Measurements from ENCODE around the gene ZNF433. TPM values are rescaled to one million over a fixed set of nuclear protein-coding genes. Genes with fewer than 3 reads are reported as not detected.
A peak's percentile ranks its signal among the peaks of the same experiment; 100 is the strongest.

The ZNF433 gene
- total and polyA plus RNA-seq, 8 donors: 4.4 to 20.6 (median 15.5) TPM

GRCh38 chr19:11970174-11970573, 65.3 kb downstream of the ZNF433 start:
- Histone ChIP-seq H3K27ac (no peak overlapping the region), H3K4me1 (peaks cover 0 to 24% of the 10 kb centered on the region in 2 donors), H3K27me3 (no peaks in the 10 kb centered on the region), H3K4me3 (no peak overlapping the region), H3K9me3 (peaks cover 0 to 6% of the 10 kb centered on the region in 2 donors), H3K36me3 (no peaks in the 10 kb centered on the region)
- intact Hi-C loops (cut with DNase I): no loop called here
- DNase-seq (no peak), ATAC-seq (no peak)
- no peak for TF ChIP-seq CTCF (IDR thresholded peaks at IDR 0.05)

GRCh38 chr19:11964858-11965645, 70.4 kb downstream of the ZNF433 start, which contains the start of gene ZNF763:
ZNF763 (plus strand) TSS chr19:11965040; CDS start chr19:11965209, 169 bp downstream.
- intact Hi-C loops (cut with DNase I): no loop called here
- ATAC-seq: peak; percentile 99
- peaks cover 0 to 27% of the 10 kb centered on the region in 2 donors for H3K4me1 ChIP-seq
- H3K36me3 ChIP-seq: no peaks in the 10 kb centered on the region
- H3K9me3 ChIP-seq: no peaks in the 10 kb centered on the region
- H3K27ac ChIP-seq: peak within 1 kb of the TSS; percentile 97
- H3K4me3 ChIP-seq: peak within 1 kb of the TSS; percentile 71 to 80
- DNase-seq: peak; percentile 92 to 96 (median 94)
- H3K27me3 ChIP-seq: no peaks in the 10 kb centered on the region
- peak in 1 of 2 donors; percentile 11 for TF ChIP-seq CTCF (IDR thresholded peaks at IDR 0.05)

Other genes with a start within 250 kb of the ZNF433 start
- 1 to 10 TPM; 2.0 to 4.1 TPM for gene ZNF491, start 237.2 kb downstream of the ZNF433 start, total RNA-seq
- 10 to 100 TPM in 1 of 6 donors, 1 to 10 TPM in 5; 8.5 to 10.2 (median 9.1) TPM for gene ZNF491, start 237.2 kb downstream of the ZNF433 start, polyA plus RNA-seq (ENCODE audit: insufficient read length in 6 of 6)
- gene ZNF440, start 221.4 kb downstream of the ZNF433 start, total RNA-seq: 10 to 100 TPM; 12.6 to 18.0 TPM
- gene ZNF440, start 221.4 kb downstream of the ZNF433 start, polyA plus RNA-seq (ENCODE audit: insufficient read length in 6 of 6): 10 to 100 TPM; 19.4 to 26.4 (median 22.1) TPM
- 10 to 100 TPM in 1 of 2 donors, 1 to 10 TPM in 1; 7.6 to 10.7 TPM for gene ZNF439, start 187.0 kb downstream of the ZNF433 start, total RNA-seq
- gene ZNF439, start 187.0 kb downstream of the ZNF433 start, polyA plus RNA-seq (ENCODE audit: insufficient read length in 6 of 6): 10 to 100 TPM; 17.3 to 20.8 (median 20.1) TPM
- 10 to 100 TPM; 11.2 to 14.6 TPM for gene ZNF69, start 147.9 kb downstream of the ZNF433 start, total RNA-seq
- gene ZNF69, start 147.9 kb downstream of the ZNF433 start, polyA plus RNA-seq (ENCODE audit: insufficient read length in 6 of 6): 10 to 100 TPM; 14.6 to 25.0 (median 18.5) TPM
- gene ZNF700, start 110.6 kb downstream of the ZNF433 start, total RNA-seq: 10 to 100 TPM in 1 of 2 donors, 1 to 10 TPM in 1; 9.9 to 14.6 TPM
- 10 to 100 TPM; 17.9 to 23.9 (median 21.3) TPM for gene ZNF700, start 110.6 kb downstream of the ZNF433 start, polyA plus RNA-seq (ENCODE audit: insufficient read length in 6 of 6)
- gene ZNF763, start 70.6 kb downstream of the ZNF433 start, total RNA-seq: 1 to 10 TPM; 4.9 to 5.7 TPM
- gene ZNF763, start 70.6 kb downstream of the ZNF433 start, polyA plus RNA-seq (ENCODE audit: insufficient read length in 6 of 6): 10 to 100 TPM in 1 of 6 donors, 1 to 10 TPM in 5; 7.7 to 10.2 (median 8.4) TPM
- gene ZNF878, start 17.3 kb upstream of the ZNF433 start, total RNA-seq: under 1 TPM; 0.32 to 0.50 TPM
- 1 to 10 TPM; 1.3 to 1.8 (median 1.5) TPM for gene ZNF878, start 17.3 kb upstream of the ZNF433 start, polyA plus RNA-seq (ENCODE audit: insufficient read length in 6 of 6)
- 1 to 10 TPM; 7.6 to 8.2 TPM for gene ZNF844, start 29.1 kb upstream of the ZNF433 start, total RNA-seq
- gene ZNF844, start 29.1 kb upstream of the ZNF433 start, polyA plus RNA-seq (ENCODE audit: insufficient read length in 6 of 6): 10 to 100 TPM; 17.2 to 26.7 (median 21.7) TPM
- 1 to 10 TPM; 3.5 to 4.8 TPM for gene ZNF20, start 104.7 kb upstream of the ZNF433 start, total RNA-seq
- 10 to 100 TPM in 1 of 6 donors, 1 to 10 TPM in 5; 6.1 to 10.1 (median 7.7) TPM for gene ZNF20, start 104.7 kb upstream of the ZNF433 start, polyA plus RNA-seq (ENCODE audit: insufficient read length in 6 of 6)
- gene ZNF625, start 121.1 kb upstream of the ZNF433 start, total RNA-seq: 1 to 10 TPM; 6.4 to 6.9 TPM
- gene ZNF625, start 121.1 kb upstream of the ZNF433 start, polyA plus RNA-seq (ENCODE audit: insufficient read length in 6 of 6): 10 to 100 TPM; 11.4 to 20.5 (median 16.4) TPM
- 1 to 10 TPM; 8.9 to 9.6 TPM for gene ZNF136, start 127.4 kb upstream of the ZNF433 start, total RNA-seq
- 10 to 100 TPM; 14.7 to 18.3 (median 16.1) TPM for gene ZNF136, start 127.4 kb upstream of the ZNF433 start, polyA plus RNA-seq (ENCODE audit: insufficient read length in 6 of 6)

Measured in left lung (tissue), 10 donors.